Colonic mucosa (tissue), 4 donors: ENCODE data around the gene LSP1. TPM values are rescaled to one million over a fixed set of nuclear protein-coding genes. Genes with fewer than 3 reads are reported as not detected.
A peak's percentile ranks its signal among the peaks of the same experiment; 100 is the strongest.

Experiments used
- DNase-seq: peaks from one replicate; pipeline ENCODE4 v3.0.0-alpha.2; 2020
- H3K27ac ChIP-seq: fragments of 200-600 bp; one replicate; pipeline ENCODE4 v1.8.0; 2021
- H3K27me3 ChIP-seq: fragments of 200-600 bp; one replicate; pipeline ENCODE4 v1.8.0; 2021
- H3K36me3 ChIP-seq: fragments of 200-600 bp; one replicate; pipeline ENCODE4 v1.8.0; 2021
- H3K4me1 ChIP-seq: fragments of 200-600 bp; one replicate; pipeline ENCODE4 v1.8.0; 2021; ENCODE audit warnings: mild to moderate bottlenecking
- H3K4me3 ChIP-seq: fragments of 200-600 bp; one replicate; pipeline ENCODE4 v1.8.0; 2021
- H3K9ac ChIP-seq, 2 donors: one replicate each; pipeline ENCODE4 v1.7.0; 2013; ENCODE audit warnings: control low read depth in 2 of 2, low read depth in 2 of 2, low read length in 2 of 2
- H3K9me3 ChIP-seq: fragments of 200-600 bp; one replicate; pipeline ENCODE4 v1.8.0; 2021
- CTCF ChIP-seq: fragments of 200-600 bp; IDR thresholded peaks from one replicate; pipeline ENCODE4 v1.8.0; 2022; ENCODE audit warnings: antibody characterized with exemption, mild to moderate bottlenecking
- intact Hi-C: fragments of 100-400 bp; cut with DNase I; formaldehyde crosslinking; loops from one replicate; pipeline ENCODE4 v1.14.1; 2022
- total RNA-seq, 2 donors: library from RNA; stranded (reverse); fragmentation: NEBNext Ultra II Directional in 1 of 2; extraction: Animal tissue kit (Norgen Biotek cat#: 25700) in 1 of 2; gene quantifications; one replicate each; pipeline ENCODE4 v1.2.1, GENCODE V29; 2021
- donor health status: healthy.
- donor health status: DM: no; HTN: no; CAD: no.
- donor health status: DM: no; HTN: no; CAD: no.

LSP1 gene
- total RNA-seq, 2 donors from 2014 or later = 18.9 to 23.0 TPM

- no peak for DNase-seq
- intact Hi-C loops = loop anchor here (2.0 kb wide), 1 partner anchor 21 kb away; no protein-coding TSS in a partner anchor
- no peak for TF ChIP-seq CTCF
- Histone ChIP-seq H3K9me3 (no peaks in the 10 kb centered on the region), H3K27ac (no peak overlapping the region), H3K9ac (no peak overlapping the region), H3K27me3 (no peaks in the 10 kb centered on the region), H3K36me3 (no peaks in the 10 kb centered on the region), H3K4me3 (no peak overlapping the region), H3K4me1 (no peaks in the 10 kb centered on the region)
Observed at GRCh38 chr11:1915795-1916131, 62.9 kb downstream of the LSP1 start.

DNA sequence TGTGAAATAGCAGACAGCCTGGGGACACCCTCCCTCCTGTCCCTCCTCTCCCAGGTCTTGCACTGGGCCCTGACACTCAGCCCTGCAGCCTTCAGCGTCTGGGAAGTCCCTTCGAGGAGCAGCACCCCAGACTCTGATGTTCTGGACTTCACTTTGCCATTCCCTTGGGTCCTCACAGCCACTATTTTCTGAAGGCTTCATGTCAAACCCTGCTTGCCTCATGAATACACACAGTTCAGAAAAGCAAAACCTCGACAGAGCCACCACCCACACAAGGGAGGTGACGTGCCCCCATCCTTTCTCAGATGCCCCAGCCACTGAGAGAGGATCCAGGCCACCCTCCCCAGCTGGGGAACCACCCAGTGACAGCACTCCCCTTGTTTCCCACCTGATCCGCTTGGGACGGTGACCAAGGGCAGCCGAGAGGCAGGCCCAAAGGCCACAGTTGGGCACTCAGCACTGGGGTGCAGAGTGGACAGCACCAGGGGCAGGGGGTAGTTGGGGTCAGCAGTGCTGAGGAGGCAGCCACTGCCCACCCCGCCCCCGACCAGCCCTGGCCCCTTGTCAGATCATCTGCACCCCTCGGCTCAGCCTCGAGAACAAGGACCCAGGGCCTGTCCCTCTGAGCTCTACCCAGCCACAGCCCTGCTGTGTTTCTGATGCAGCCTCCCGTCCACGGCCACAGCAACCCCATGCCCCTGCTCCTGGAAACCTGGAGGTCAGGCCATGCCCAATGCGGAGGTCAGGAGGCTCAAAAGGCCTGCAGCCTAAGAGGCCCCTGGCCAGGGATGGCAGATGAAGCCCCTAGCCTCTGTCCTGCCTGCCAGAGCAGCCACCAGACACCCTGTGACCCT lies 63.5 kb downstream of the LSP1 start:
- DNase-seq = no peak
- H3K27ac ChIP-seq = no peak overlapping the region
- H3K36me3 ChIP-seq = no peaks in the 10 kb centered on the region
- H3K27me3 ChIP-seq = no peaks in the 10 kb centered on the region
- intact Hi-C loops = no loop called here
- no peaks in the 10 kb centered on the region for H3K9me3 ChIP-seq
- no peaks in the 10 kb centered on the region for H3K4me1 ChIP-seq
- no peak for TF ChIP-seq CTCF
- H3K9ac ChIP-seq = no peak overlapping the region
- no peak overlapping the region for H3K4me3 ChIP-seq

DNA sequence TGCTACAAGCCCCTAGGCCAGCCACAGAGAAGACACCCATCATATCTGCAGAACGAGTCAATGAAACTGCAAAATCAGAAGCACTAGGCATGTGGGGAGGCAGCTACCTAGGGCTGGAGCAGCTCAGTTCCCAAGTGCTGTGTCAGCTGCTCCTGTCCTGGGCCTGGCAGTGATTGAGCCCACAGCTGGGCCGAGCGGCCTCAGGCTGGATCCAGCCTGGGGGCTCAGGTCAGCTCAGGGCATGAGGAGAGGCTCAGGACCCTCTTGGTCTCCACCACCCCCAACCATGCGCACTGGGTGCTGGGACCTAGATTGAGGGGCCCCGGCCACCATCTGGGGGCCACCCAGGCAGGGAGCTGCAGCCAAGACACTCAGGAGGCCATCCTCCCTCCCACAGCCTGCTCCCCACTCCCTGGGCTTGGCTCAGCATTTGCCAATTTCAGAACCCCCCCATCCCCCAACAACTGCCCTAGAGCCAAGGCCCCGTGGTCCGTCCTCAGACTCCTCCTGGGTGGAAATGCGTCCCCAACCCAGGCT lies 64.2 kb downstream of the LSP1 start:
- intact Hi-C loops = loop anchor here (1.0 kb wide), 1 partner anchor 24 kb away; no protein-coding TSS in a partner anchor
- Histone ChIP-seq H3K9ac (no peak overlapping the region), H3K4me1 (no peaks in the 10 kb centered on the region), H3K27me3 (no peaks in the 10 kb centered on the region), H3K9me3 (no peaks in the 10 kb centered on the region), H3K36me3 (no peaks in the 10 kb centered on the region), H3K27ac (no peak overlapping the region), H3K4me3 (no peak overlapping the region)
- TF ChIP-seq CTCF = no peak
- no peak for DNase-seq

GRCh38 chr11:1917523-1918435 lies 64.9 kb downstream of the LSP1 start:
- no peaks in the 10 kb centered on the region for H3K36me3 ChIP-seq
- no peaks in the 10 kb centered on the region for H3K27me3 ChIP-seq
- no peaks in the 10 kb centered on the region for H3K9me3 ChIP-seq
- H3K27ac ChIP-seq = no peak overlapping the region
- intact Hi-C loops = loop anchor here (1.0 kb wide), 1 partner anchor 24 kb away; no protein-coding TSS in a partner anchor
- TF ChIP-seq CTCF = peak; percentile 33
- no peak for DNase-seq
- no peak overlapping the region for H3K4me3 ChIP-seq
- H3K9ac ChIP-seq = no peak overlapping the region
- H3K4me1 ChIP-seq = no peaks in the 10 kb centered on the region
